Limb (tissue), 2 donors: ENCODE results near the gene DYRK1A.
A peak's percentile ranks its signal among the peaks of the same experiment; 100 is the strongest.
"Not testable (repeated sequence)": the region's sequence is repeated elsewhere in the genome, so short reads cannot be mapped to it uniquely, and the experiment has no call there.

Experiments used
- DNase-seq, 2 donors: peaks; one replicate each; pipeline ENCODE4 v3.0.0-alpha.2; 2016; ENCODE audit errors: extremely low spot score in 2 of 2

Gene DYRK1A

DNA sequence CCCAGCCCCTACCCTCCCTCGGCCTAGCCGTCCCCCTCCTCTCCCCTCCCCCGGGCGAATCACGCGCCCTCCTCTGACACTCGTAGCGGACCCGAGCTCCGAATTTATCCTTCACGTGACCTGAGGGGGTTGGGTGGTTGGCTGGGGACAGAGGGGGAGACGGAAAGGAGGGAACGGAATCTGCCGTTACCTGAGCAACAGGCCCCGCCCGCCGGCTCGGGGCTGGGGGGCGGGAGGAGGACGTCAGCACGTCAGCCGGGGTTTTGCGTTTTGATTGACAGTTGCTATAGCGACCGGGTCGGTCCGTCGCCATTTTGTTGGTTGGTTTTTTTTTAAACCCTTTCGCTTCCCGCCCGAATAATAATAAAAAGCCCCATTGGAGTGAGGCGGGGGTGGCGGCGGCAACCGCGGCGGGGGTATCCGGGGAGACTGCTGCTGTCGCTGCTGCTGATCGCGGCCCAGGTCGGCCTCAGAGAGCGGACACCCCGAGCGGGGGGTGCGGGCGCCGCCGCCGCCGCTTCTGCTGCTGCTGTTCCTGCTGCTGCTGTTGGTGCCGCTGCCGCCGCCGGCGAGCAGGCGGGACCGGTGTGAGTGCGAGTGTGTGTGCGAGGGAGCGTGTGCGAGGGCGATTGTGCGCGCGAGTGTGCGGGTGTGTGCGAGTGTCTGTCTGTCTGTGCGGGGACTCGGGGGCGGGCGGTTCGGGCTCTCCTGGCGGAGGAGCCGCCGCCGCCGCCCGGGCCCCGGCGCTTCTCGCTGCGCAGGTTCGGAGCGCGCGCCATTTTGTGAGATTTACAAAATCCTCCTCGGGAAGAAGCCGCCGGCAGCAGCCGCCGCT is at the start of gene DYRK1A:
Gene DYRK1A, plus strand, starts transcription at position 292 of the 835 bp plus-strand sequence. CDS start 53,602 bp downstream, outside the sequence.
- DNase-seq = peak; percentile 98 to 99

DNA sequence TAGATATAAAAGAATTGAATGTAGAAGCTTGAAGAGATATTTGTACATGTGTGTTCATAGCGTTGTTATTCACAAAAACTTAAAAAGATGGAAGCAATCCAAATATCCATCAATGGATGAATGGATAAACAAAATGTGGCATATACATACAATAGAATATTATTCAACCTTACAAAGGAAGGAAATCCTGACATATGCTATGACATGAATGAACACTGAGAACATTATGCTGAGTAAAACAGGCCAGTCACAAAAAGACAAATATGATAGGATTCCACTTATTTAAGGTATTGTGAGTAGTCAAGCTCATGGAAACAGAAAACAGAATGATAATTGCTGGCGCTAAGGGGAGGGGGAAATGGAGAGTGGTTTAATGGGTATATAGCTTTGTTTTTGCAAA is 47.0 kb upstream of the DYRK1A start:
- DNase-seq = no peak

DNA sequence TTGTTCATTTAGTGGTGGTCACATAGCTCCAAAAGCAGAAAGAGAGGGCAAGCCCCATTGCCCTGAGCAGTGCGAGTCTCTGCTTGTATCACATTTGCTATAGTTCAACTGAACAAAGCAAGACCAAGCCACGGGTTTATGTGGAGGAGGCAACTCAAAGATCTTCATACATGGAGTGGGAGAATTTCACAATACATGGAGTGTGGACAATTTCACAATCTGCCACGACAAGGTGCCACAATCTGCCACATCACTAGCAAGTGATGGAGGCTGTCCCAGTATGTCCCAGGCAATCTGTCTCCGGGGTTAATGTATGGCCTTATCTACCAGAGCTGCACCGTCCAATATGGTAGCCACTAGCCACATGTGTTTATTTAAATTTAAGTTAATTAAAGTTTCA is 44.5 kb upstream of the DYRK1A start:
- DNase-seq = no peak

DNA sequence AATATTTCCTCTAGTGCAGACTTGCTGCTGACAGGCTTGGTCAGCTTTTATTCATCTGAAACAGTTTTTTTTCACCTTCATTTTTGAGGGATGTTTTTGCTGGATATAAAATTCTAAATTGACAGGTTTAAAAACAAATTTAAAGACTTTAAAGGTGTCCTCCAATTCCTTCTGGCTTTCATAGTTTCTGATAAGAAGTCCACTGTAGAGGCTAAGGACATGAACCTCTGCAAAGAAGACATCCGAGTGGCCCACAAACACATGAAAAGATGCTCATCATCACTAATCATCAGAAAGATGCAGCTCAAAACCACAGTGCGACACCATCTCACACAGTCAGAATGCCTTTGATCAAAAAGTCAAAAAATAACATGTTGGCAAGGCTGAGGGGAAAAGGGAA is 42.0 kb upstream of the DYRK1A start:
- no peak for DNase-seq

DNA sequence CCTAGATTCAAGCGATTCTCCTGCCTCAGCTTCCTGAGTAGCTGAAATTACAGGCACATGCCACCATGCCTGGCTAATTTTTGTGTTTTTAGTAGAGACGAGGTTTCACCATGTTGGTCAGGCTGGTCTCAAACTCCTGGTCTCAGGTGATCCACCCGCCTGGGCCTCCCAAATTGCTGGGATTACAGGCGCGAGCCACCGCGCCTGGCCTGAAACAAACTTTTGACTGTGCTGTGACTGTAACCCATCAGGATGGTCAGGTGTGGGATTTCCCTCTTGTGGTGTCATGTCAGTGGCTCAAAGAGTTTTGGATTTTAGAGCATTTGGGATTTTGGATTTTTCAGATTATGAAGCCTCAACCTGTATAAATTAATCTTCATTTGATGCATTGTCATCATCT is 38.4 kb upstream of the DYRK1A start:
- DNase-seq = not testable (repeated sequence)

DNA sequence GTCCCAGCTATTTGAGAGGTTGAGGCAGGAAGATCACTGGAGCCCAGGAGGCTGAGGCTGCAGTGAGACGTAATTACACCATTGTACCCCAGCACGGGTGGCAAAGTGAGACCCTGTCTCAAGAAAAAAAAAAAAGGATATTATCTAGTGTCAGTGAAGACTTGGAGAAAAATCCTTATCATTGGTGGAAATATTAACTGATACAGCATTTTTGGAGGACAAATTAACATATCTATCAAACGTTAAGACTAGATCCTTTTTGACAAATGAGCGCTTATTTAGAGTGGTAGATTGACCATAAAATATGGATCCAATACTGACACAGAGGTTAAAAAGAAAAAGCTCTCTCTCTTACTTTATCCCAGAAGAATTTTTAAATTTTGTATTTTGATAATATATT is 35.2 kb upstream of the DYRK1A start:
- no peak for DNase-seq

DNA sequence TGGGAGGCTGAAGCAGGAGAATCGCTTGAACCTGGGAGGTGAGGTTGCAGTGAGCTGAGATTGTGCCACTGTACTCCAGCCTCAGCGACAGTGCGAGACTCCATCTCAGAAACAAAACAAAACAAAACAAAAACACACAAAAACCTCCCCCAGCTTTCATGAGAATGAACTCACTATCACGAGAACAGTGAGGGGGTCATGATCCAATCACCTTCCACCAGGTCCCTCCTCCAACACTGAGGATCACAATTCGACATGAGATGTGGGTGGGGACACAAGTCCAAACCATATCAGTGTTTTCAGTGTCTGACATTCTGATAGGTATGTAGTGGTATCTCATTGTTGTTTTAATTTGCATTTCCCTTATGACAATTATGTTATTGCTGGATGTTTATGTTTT is 31.5 kb upstream of the DYRK1A start:
- no peak for DNase-seq

DNA sequence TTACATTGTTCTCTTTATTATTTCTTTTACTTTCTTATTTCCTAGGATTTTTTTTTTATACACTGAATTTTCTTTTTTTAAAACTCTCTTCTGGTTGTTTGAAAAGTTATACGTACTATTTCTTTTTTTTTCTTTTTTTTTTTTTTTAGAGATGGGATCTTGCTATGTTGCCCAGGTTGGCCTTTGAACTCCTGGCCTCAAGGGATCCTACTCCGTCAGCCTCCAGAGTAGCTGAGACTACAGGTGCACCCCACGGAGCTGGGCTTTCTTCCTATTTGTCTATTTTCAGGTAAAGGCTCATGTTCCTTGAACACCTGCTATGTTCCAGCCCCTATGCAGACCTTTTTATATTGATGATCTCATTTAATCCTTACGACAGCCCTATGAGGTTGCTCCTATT is 29.4 kb upstream of the DYRK1A start:
- DNase-seq = no peak

DNA sequence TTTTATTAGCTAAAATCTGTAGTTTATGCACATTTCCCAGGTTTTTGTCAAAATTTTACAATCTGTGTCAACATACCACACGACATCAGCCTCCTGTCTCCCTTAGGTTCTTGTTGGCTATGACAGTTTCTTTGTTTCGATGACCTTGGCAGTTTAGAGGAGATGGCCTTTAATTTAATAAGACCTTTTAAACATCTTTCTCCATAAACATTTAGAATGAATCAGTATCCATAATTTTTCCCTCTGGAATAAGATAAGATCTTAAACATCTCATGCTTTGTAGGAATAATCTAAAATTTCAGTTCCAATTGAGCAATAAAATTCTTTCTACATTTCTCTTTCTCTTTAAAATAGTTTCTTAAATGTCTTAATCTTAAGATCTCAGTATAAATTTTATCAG is 28.7 kb upstream of the DYRK1A start:
- DNase-seq = no peak

DNA sequence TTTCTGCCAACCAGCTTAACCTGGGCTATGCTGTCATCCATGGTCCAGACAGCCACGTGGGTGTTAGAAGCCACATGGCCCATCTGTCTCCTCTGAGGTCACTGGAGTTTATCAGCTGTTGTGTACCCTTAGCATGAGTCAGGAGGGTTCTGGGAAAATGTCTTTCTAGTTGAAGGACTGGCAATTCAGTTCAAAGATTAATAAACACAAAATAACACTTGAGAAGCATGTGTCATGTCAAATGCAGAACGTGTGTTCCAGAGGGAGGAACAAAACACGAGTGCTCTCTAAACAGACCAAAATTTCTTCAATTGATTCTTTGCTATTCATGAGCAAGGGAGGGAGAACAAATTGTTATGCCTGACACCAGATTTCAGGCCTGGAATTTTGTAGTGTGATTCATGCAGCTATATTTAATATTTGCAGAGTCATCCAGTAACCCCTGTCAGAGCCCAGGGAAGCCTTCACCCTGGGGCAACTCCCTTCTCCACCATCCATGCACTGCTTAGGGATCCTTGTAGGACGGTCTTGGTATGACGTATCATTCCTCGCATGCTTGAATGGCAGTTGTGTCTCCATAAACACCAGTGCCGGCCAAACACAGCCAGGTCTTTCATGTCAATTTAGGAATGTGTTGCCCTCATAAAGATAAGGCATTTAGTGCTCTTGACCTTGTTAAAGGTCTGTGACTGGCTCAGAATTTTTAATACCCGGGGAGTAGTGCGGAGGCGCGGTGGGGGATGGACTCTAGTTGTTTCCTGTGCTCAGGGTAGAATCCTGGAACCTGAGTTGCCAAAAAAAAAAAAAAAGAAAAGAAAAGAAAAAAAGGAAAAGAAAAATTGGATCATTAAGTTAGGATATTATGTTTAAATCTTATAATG is 27.7 kb upstream of the DYRK1A start:
- peak in 1 of 2 donors; percentile 22 for DNase-seq

DNA sequence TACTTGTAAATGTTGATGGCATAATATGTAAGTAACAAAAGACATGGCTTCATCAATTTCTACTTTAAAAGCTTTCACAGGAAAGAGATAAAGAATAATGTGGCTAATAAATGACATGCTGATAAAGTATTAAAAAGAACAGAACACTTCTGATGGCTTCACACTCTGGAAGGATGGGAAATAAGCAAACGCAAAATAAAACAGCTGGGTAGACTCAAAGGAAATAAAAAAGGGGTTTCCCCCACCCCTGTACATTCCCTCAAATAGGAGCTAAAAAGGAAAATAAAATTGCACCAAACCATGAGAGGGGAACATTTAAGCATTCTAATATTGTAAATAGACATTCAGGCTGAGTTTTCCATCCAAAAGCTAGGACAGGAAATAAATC is 27.0 kb upstream of the DYRK1A start:
- no peak for DNase-seq

DNA sequence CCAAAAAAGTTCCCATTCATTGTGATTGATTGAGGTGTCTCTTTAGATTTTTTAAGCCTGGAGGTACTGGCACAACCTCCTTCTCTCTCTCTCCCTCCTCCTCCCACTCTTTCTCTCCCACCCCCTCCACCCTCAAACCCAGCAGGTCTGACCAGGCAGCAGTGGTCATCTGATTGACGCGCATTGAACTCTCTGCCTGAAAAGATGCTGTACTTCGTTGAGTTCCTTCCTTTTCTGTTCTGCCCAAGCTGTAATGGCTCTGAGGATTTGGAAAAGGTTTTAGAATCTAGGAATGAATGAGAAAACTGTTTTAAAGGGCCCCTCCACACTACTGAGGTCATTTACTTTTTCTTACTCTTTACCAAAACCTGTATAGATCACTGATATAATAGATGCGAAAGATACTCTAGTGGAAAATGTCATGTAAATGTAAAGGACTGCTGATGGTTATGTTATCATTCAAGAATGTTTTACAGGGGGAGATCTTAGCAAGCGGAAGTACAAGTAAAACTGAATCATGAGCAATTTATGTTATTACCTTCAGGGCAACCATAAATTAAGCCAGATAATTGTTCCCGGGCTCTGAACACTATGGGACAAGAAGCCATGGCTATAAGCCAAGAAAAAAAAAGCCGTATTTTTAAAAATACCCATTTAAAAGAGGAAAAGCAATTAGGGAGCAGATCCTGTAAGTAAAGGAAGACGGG is 25.2 kb upstream of the DYRK1A start:
- DNase-seq = no peak

DNA sequence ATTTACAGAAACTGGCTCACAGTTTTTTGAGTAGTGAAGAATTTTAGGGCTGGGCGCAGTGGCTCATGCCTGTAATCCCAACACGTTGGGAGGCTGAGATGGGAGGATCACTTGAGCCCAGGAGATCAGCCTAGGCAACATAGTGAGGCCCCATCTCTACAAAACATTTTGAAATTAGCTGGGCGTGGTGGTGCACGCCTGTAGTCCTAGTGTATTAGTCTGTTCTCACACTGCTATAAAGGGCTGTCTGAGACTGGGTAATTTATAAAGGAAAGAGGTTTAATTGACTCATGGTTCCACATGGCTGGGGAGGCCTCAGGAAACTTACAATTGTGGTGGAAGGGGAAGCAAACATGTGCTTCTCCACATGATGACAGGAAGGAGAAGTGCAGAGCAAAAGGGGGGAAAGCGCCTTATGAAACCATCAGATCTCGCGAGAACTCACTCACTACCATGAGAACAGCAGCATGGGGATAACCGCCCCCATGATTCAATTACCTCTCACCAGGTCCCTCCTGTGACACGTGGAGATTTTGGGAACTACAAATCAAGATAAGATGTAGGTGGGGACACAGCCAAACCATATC is 24.4 kb upstream of the DYRK1A start:
- DNase-seq = no peak

DNA sequence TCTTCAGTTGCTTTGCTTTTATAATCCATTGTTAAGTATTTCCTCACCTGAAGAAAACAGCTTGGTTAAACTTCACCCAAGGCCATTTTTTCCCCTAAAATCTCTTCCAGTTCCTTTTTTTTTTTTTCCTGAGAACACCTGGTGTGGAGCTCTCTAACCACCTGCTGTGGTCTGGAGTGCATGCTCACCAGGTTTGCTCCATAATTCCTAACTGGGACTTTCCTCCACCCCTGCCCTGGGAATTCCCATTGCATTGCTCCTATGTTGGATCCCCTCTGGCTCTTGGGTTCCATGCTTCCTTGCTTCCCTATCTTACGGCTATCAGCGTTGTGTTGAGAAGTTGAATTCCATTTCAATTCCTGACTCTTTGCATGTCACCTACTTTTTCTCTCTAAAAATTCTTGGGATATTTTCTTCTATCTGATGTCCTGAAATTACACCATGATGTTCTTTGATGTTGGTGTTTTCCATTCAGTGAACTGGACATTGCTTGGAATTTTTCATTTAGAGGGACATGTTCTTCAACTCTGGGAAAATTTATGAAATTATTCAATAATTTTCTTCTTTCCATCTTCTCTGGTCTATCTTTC is 19.6 kb upstream of the DYRK1A start:
- no peak for DNase-seq

DNA sequence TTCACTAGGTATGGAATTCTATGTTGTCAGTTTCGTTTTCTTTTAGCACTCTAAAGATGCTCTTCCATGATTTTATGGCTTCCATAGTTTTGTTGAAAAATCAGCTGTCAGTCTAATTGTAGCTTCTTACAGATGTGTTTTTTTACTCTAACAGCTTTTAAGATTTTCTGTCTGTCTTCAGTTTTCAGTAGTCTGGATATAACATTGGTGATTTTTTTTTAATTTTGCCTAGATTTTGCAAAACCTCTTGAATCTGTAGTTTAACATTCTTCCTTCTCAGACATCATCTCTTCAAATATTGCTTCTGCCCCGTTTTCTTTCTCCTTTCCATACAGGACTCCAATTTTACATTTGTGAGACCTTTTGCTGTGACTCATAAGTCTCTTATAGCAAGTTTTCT is 17.9 kb upstream of the DYRK1A start:
- DNase-seq = no peak

DNA sequence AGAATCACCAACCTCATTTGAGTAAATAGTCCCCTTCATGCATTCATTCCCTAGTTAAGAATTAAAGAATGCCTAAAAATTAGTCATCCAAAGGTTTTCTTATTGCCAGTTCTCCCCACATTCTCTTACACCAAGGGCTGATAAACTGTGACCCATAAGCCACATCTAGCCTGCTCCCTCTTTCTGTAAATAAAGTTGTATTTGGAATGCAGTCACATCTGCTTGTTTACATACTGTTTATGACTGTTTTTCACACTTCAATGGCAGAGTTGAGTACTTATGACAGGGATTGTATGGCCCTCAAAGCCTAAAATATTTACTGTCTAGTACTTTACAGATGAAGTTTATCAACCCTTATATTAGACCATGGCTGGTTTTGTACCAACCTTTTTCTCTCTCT is 16.1 kb upstream of the DYRK1A start:
- DNase-seq = no peak

DNA sequence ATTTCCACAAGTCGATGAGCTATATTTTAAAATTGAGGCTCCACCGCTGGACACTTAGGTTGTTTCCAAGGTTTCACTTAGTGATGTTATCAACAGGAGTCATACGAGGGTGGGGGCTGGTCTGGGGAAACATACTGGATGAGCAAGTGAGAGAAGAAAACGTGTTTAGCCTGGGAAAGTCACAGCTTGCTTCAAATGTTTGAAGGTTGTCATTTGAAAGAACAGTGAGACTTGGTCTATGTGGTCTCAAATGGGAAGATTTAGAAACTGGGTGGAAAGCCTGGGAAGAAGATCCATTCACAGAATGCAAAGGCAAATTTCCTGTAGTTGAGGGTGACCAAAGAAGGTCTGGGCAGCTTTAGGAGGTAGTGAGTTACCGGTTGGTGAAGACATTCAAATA is 9.9 kb upstream of the DYRK1A start:
- no peak for DNase-seq

DNA sequence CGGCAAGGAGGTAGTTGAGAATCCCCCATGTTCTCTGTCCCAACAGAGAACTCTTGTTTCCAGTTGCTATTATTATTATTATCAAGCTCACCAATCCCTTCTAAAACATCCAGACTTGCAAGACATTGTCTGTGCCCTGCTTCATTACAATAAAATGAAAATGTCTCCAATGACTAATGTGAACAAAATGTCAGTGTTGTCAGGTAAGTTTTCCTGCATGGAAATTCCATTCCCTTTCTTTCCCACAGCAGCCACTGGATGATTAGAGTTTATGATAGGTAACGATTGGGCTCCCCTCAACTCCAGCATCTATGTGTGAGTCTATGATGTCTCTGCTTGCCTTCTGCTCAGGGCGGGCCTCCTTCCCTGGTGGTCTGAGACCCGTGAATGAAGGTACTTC is 8.9 kb upstream of the DYRK1A start:
- DNase-seq = no peak

DNA sequence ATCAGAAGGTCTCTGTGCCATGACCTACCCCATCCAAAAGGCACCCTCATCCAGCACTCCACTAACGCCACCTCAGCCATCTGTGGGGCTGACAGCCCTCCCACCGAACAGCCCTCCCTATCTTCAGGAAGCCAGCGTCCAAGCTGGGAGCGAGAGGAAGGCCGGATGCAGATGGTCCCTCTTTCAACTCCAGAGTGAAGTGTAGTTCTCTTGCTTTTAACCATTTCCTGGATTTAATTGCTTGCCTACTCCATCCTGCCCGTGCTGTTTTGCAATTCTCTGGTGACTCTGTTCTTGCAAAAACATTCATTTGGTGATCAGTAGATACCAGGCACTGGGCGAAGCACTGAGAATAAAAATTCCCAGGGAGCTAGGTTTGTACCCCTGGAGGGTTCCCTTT is 8.2 kb upstream of the DYRK1A start:
- no peak for DNase-seq

DNA sequence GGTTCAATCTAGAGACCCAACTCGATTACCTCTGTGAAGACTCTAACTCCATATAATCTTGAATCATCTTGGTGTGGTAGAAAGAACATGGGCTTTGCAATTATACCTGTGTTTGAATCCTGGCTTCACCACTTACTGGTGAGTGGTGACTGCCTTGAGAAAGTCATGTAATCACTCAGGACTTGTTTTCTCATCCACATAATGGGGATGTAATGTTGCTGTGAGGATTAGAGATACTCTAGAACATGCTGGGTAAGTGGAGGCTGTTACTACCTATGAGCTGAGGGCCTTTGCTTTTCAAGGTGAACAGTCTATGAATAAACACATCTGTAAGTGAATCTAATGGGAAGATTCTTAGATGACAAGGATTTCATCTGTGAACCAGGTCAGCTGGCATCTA is 2.6 kb upstream of the DYRK1A start:
- DNase-seq = no peak

DNA sequence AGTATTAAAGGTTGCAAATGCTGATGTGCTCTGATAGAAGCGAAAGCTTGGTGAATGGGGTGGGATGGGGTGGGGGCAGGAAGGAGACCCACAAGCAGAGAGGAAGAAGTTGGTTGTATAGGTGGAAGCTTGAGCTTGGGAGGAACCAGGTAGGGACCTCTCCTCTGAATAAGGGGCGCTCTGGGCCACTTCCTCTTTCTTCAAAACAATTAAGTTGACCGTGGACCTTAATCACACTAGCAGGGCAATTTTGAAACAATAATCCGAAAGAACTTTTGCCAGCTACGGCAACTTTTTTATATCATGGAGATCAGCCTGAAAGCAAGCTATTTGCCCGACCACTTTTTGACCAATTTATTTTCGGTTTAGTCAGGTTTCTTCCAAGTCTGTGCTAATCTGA is 1.9 kb upstream of the DYRK1A start:
- DNase-seq = no peak
